Measurements from ENCODE around the gene GADD45A. TPM values are rescaled to one million over a fixed set of nuclear protein-coding genes. Genes with fewer than 3 reads are reported as not detected.
A peak's percentile ranks its signal among the peaks of the same experiment; 100 is the strongest.

The GADD45A gene
- total and polyA plus RNA-seq, 12 donors = 5.3 to 26.9 (median 13.1) TPM

DNA sequence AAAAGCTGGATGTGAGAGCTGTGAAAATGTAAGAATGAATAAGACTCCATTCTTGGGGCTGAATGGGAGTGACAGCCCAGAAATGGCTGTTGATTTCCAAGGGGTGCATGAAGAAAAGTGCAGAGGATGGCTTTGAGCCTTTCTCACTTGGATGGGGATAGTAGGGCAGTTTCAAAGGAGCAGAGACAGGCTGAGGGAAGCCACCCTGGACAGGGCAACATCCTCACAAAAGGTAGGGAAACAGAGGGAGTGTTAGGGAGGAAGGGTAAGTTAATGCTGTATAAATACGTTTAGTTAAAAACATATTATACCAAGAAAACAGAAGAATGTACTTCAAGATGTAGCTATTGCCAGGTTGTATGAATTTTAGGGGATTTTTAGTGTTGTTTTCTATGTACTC is 38.1 kb downstream of the GADD45A start:
- WGBS, 4 donors = 54 to 69% (median 61%) methylated on average over 1 of the region's 1 CpG
- no peak for TF ChIP-seq CTCF (IDR thresholded peaks at IDR 0.05)
- no peak for TF ChIP-seq POLR2A (IDR thresholded peaks at IDR 0.05)
- intact Hi-C loops (cut with DNase I) = no loop called here
- H3K27me3 ChIP-seq = no peaks in the 10 kb centered on the region
- DNase-seq = no peak
- H3K4me1 ChIP-seq (replicated peaks in 1 of 2) = peaks cover 16 to 31% of the 10 kb centered on the region in 2 donors
- H3K27ac ChIP-seq = peak overlapping the region in 2 of 5 donors; percentile 36 to 62
- no peaks in the 10 kb centered on the region for H3K9me3 ChIP-seq (replicated peaks in 1 of 3)
- H3K36me3 ChIP-seq (replicated peaks in 1 of 2) = no peaks in the 10 kb centered on the region
- no peak overlapping the region for H3K4me3 ChIP-seq

- TF ChIP-seq CTCF (IDR thresholded peaks at IDR 0.05) = no peak
- peak in 1 of 2 donors; percentile 35 for TF ChIP-seq POLR2A (IDR thresholded peaks at IDR 0.05)
- Histone ChIP-seq H3K27ac (peak overlapping the region in 2 of 5 donors; percentile 21 to 62), H3K9me3 (replicated peaks in 1 of 3) (no peaks in the 10 kb centered on the region), H3K4me3 (no peak overlapping the region), H3K36me3 (replicated peaks in 1 of 2) (no peaks in the 10 kb centered on the region), H3K27me3 (no peaks in the 10 kb centered on the region), H3K4me1 (replicated peaks in 1 of 2) (peaks cover 16 to 28% of the 10 kb centered on the region in 2 donors)
- WGBS, 4 donors = 6 to 30% (median 15%) methylated on average over 2 of the region's 2 CpGs
- DNase-seq = peak in 3 of 7 donors; percentile 46 to 63 (median 54)
- intact Hi-C loops (cut with DNase I) = no loop called here
These were observed 38.6 kb downstream of the GADD45A start for GRCh38 chr1:67723620-67724019.

- peak in 5 of 7 donors; percentile 39 to 75 (median 49) for DNase-seq
- H3K4me1 ChIP-seq (replicated peaks in 1 of 2) = peaks cover 16 to 28% of the 10 kb centered on the region in 2 donors
- no peaks in the 10 kb centered on the region for H3K27me3 ChIP-seq
- TF ChIP-seq POLR2A (IDR thresholded peaks at IDR 0.05) (no peak), CTCF (IDR thresholded peaks at IDR 0.05) (no peak)
- 58 to 63% (median 60%) methylated on average over 3 of the region's 3 CpGs for WGBS, 4 donors
- peak overlapping the region in 1 of 5 donors; percentile 30 for H3K27ac ChIP-seq
- no peak overlapping the region for H3K4me3 ChIP-seq
- no peaks in the 10 kb centered on the region for H3K36me3 ChIP-seq (replicated peaks in 1 of 2)
- H3K9me3 ChIP-seq (replicated peaks in 1 of 3) = no peaks in the 10 kb centered on the region
- intact Hi-C loops (cut with DNase I) = no loop called here
These were observed 40.0 kb downstream of the GADD45A start for GRCh38 chr1:67724928-67725560.

DNA sequence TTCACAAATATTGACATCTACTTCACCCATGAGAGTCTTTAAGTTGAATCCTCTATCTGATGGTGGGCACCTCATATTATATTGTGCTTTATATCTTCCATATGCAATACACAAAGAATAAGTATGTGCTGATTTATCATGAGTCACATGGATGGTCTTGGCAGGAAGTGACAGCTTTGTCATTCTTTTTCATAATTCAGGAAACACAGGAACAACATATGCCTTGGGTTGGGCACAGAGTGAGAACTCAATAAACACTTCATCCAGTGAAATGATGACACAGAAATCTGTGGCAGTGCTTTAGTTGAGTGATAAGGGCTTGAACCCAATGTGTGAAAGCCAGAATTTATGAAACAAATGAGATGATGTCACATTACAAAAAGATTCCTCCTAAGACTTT is 41.2 kb downstream of the GADD45A start:
- H3K27ac ChIP-seq = no peak overlapping the region

More for the DNA sequence above, 41.2 kb downstream of the GADD45A start:
- H3K27me3 ChIP-seq = no peaks in the 10 kb centered on the region
- H3K4me1 ChIP-seq (replicated peaks in 1 of 2) = peaks cover 16 to 28% of the 10 kb centered on the region in 2 donors
- DNase-seq = no peak
- TF ChIP-seq CTCF (IDR thresholded peaks at IDR 0.05) = no peak
- TF ChIP-seq POLR2A (IDR thresholded peaks at IDR 0.05) = no peak
- intact Hi-C loops (cut with DNase I) = no loop called here
- H3K36me3 ChIP-seq (replicated peaks in 1 of 2) = no peaks in the 10 kb centered on the region
- H3K9me3 ChIP-seq (replicated peaks in 1 of 3) = no peaks in the 10 kb centered on the region
- no peak overlapping the region for H3K4me3 ChIP-seq
